ENCODE results near the gene UNC13C. TPM values are rescaled to one million over a fixed set of nuclear protein-coding genes. Genes with fewer than 3 reads are reported as not detected.

The UNC13C gene
- total and polyA plus RNA-seq, 2 of the 13 experiments (the other 11 are each of a cell fraction or from before 2014, with no cell fraction given), result 0.04 TPM; not detected in 1

GRCh38 chr15:54289590-54290136, 311.4 kb downstream of the UNC13C start (continued):
- TF ChIP-seq ZBTB34 (CRISPR knock-in tag; IDR thresholded peaks at IDR 0.05) (no peak), TARDBP (CRISPR knock-in tag; IDR thresholded peaks at IDR 0.05) (no peak), ZNF724P (CRISPR knock-in tag; IDR thresholded peaks at IDR 0.05; ENCODE audit: borderline replicate concordance) (no peak), ZNF512B (CRISPR knock-in tag; IDR thresholded peaks at IDR 0.05; ENCODE audit: borderline replicate concordance) (no peak), SAP130 (CRISPR knock-in tag; IDR thresholded peaks at IDR 0.05; ENCODE audit: low read depth) (no peak), PAX8 (CRISPR knock-in tag; IDR thresholded peaks at IDR 0.05; ENCODE audit: borderline replicate concordance) (no peak)

- Histone ChIP-seq H3K4me2 (ENCODE audit: low read depth, low read length) (no peak overlapping the region), H4K20me1 (ENCODE audit: insufficient read depth, low read length) (no peaks in the 10 kb centered on the region), H3K4me3 (replicated peaks in 1 of 3; ENCODE audit: insufficient read depth in 1 of 3, low read depth in 2 of 3, low read length in 3 of 3) (no peak overlapping the region), H3K79me2 (ENCODE audit: insufficient read depth, low read length) (no peaks in the 10 kb centered on the region), H3K27ac (ENCODE audit: extremely low read length, insufficient read depth, low read length) (no peak overlapping the region), H3K4me1 (ENCODE audit: insufficient read depth, low read length) (no peaks in the 10 kb centered on the region), H3K9ac (ENCODE audit: insufficient read depth, low read depth, low read length) (no peak overlapping the region), H3K9me3 (ENCODE audit: low read length) (no peaks in the 10 kb centered on the region), H2AFZ (ENCODE audit: low read length) (no peak overlapping the region), H3K27me3 (ENCODE audit: control insufficient read depth in 1 of 2, insufficient read depth in 2 of 2, low read length in 2 of 2) (no peaks in the 10 kb centered on the region; a peak in 1 of 5 replicates), H3K36me3 (replicated peaks in 1 of 2; ENCODE audit: control insufficient read depth in 1 of 2, insufficient read depth in 2 of 2, low read length in 2 of 2) (no peaks in the 10 kb centered on the region)
- no TSS peak for BruUV-seq (replicated peaks)
- CTCF ChIA-PET (ENCODE audit: low intra/inter-chr PET ratio, low total read pairs), result no interaction called here
- FAIRE-seq (no peak), DNase-seq (ENCODE audit: low spot score) (no peak), ATAC-seq (no peak)
- in situ Hi-C loops (cut with HindIII; ENCODE audit: extremely low pct_ligation_motif_present, low pct_unique_long_range_greater_than_20kb) (no loop called here), intact Hi-C loops (cut with micrococcal nuclease; ENCODE audit: unreplicated experiment) (no loop called here)
- POLR2A ChIA-PET, result no interaction called here
- no peak for TF ChIP-seq KDM5A (IDR thresholded peaks at IDR 0.05; ENCODE audit: borderline replicate concordance, low read length)
- no peak for TF ChIP-seq ATF2 (CRISPR knock-in tag; IDR thresholded peaks at IDR 0.05)
- TF ChIP-seq MNT (IDR thresholded peaks at IDR 0.05), result no peak
- 2% methylated on average over 3 of the region's 3 CpGs for WGBS (ENCODE audit: low lambda C conversion rate)
These were observed 320.2 kb downstream of the UNC13C start for GRCh38 chr15:54298396-54298795.
